Neural progenitor cell (in vitro differentiated cells): ENCODE results near the gene C1QTNF6.

ENCODE experiments used
- CTCF ChIP-seq: fragments of 200-600 bp; sonication (generic); IDR thresholded peaks from 2 replicates; pipeline ENCODE4 v1.5.1; 2017; ENCODE audit warnings: antibody characterized with exemption, mild to moderate bottlenecking
- EZH2 ChIP-seq: fragments of 200-600 bp; sonication (generic); IDR thresholded peaks from 2 replicates; pipeline ENCODE4 v1.6.1; 2017; ENCODE audit warnings: antibody characterized with exemption, mild to moderate bottlenecking, moderate library complexity
- EZH2phosphoT487 ChIP-seq: fragments of 200-600 bp; sonication (generic); IDR thresholded peaks from 2 replicates; pipeline ENCODE4 v1.6.1; 2017; ENCODE audit warnings: antibody characterized with exemption

- no peak for TF ChIP-seq CTCF
- no peak for TF ChIP-seq EZH2
- TF ChIP-seq EZH2phosphoT487, result no peak
Measured at GRCh38 chr22:37179622-37180420, 8.2 kb downstream of the C1QTNF6 start.
